Panc1 (cell line): Measurements from ENCODE around the gene U2SURP.

Experiments used
- POLR2AphosphoS5 ChIP-seq: IDR thresholded peaks from 2 replicates; pipeline ENCODE4 v1.6.1; 2012; ENCODE audit warnings: mild to moderate bottlenecking, low read depth, low read length, moderate library complexity
- TF ChIP-seq, protein P1 (sequence below): fragments of 450-650 bp; IDR thresholded peaks from 2 replicates; pipeline ENCODE4 v1.5.1; 2017; ENCODE audit warnings: mild to moderate bottlenecking

DNA sequence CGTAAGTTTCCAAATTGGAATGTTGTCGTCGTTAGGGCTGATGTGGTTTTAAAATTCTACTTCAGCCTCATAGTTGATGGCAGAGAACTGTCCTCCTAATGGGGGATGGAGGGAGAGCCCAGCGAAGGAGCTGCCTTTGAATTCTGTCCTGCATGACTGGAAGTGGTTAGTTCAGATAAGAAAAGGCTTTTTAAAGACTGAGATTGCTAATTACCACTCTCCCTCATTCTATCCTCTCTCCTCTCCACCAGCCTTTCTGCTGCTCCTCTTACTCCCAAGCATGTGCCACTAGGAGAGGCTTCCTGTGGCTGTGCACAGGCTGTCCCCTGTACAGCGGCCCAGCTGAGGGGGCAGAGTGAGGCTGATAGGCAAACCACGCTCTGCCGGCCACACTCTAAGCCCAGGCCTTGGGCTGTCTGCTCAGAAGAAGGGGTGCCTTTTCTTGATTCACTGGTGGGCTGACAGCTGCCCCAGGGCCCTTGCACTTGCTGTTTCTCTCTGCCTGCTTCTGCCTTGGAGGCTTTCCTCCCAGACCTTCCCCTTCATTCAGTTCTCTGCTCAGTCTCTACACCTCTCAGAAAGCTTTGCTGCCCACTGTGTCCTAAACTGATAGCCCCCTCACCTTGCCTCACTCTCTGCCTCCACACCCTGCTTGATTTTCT, 29.1 kb upstream of the U2SURP start:
- TF ChIP-seq, protein P1, sequence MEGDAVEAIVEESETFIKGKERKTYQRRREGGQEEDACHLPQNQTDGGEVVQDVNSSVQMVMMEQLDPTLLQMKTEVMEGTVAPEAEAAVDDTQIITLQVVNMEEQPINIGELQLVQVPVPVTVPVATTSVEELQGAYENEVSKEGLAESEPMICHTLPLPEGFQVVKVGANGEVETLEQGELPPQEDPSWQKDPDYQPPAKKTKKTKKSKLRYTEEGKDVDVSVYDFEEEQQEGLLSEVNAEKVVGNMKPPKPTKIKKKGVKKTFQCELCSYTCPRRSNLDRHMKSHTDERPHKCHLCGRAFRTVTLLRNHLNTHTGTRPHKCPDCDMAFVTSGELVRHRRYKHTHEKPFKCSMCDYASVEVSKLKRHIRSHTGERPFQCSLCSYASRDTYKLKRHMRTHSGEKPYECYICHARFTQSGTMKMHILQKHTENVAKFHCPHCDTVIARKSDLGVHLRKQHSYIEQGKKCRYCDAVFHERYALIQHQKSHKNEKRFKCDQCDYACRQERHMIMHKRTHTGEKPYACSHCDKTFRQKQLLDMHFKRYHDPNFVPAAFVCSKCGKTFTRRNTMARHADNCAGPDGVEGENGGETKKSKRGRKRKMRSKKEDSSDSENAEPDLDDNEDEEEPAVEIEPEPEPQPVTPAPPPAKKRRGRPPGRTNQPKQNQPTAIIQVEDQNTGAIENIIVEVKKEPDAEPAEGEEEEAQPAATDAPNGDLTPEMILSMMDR = no peak
- TF ChIP-seq POLR2AphosphoS5 = no peak
